MCF 10A (cell line): ENCODE measurements around the gene NLRP3. TPM values are rescaled to one million over a fixed set of nuclear protein-coding genes. Genes with fewer than 3 reads are reported as not detected.
"Not testable (repeated sequence)": the region's sequence is repeated elsewhere in the genome, so short reads cannot be mapped to it uniquely, and the experiment has no call there.

Experiments
- BruUV-seq: library from RNA; stranded (reverse); fragments of 400-500 nt; replicated peaks from 2 replicates; lab custom pipeline; 2021; lab: Mats Ljungman, UMichigan
- CTCF ChIA-PET: fragments of 300-600 bp; sonication (Branson Sonifier 250); formaldehyde crosslinking; extraction: SDS; loops from one replicate; lab custom pipeline; 2021; ENCODE audit warnings: antibody characterized with exemption, inconsistent platforms; lab: Yijun Ruan, JAX
- POLR2A ChIA-PET: fragments of 300-600, 350-650 bp; sonication (Branson Sonifier 250); formaldehyde crosslinking; extraction: SDS; loops from one replicate; lab custom pipeline; 2020; ENCODE audit warnings: antibody characterized with exemption, inconsistent platforms; lab: Yijun Ruan, JAX
- DNase-seq: peaks from one replicate; pipeline ENCODE4 v3.0.0-alpha.2; 2018; ENCODE audit not compliant: unreplicated experiment
- H3K27ac Mint-ChIP-seq: one replicate; pipeline ENCODE4 v1.8.0; 2022; ENCODE audit warnings: mild to moderate bottlenecking, low read depth, mixed read lengths; ENCODE audit not compliant: unreplicated experiment
- H3K27me3 Mint-ChIP-seq: one replicate; pipeline ENCODE4 v1.8.0; 2022; ENCODE audit warnings: mixed read lengths; ENCODE audit not compliant: insufficient read depth, unreplicated experiment
- H3K36me3 Mint-ChIP-seq: one replicate; pipeline ENCODE4 v1.8.0; 2022; ENCODE audit warnings: mild to moderate bottlenecking, moderate library complexity, mixed read lengths; ENCODE audit not compliant: insufficient read depth, unreplicated experiment
- H3K4me1 Mint-ChIP-seq: one replicate; pipeline ENCODE4 v1.8.0; 2022; ENCODE audit warnings: mixed read lengths; ENCODE audit not compliant: insufficient read depth, unreplicated experiment
- H3K4me3 Mint-ChIP-seq: one replicate; pipeline ENCODE4 v1.8.0; 2022; ENCODE audit warnings: mild to moderate bottlenecking, moderate library complexity, mixed read lengths; ENCODE audit not compliant: unreplicated experiment
- H3K9me3 Mint-ChIP-seq: one replicate; pipeline ENCODE4 v1.8.0; 2022; ENCODE audit warnings: mixed read lengths; ENCODE audit not compliant: unreplicated experiment
- CTCF ChIP-seq: fragments of 200-600 bp; IDR thresholded peaks from one replicate; pipeline ENCODE4 v1.8.0; 2022; ENCODE audit warnings: antibody characterized with exemption, mild to moderate bottlenecking; ENCODE audit not compliant: unreplicated experiment
- intact Hi-C: fragments of 100-400 bp; cut with micrococcal nuclease; formaldehyde crosslinking; loops from 2 replicates; pipeline ENCODE4 v1.14.1; 2022
- total RNA-seq: library from RNA; stranded (reverse); gene quantifications from 2 replicates; pipeline ENCODE4 v1.2.3, GENCODE V29; 2022

Gene NLRP3
- total RNA-seq, 1 experiment from 2014 or later, result 0.16 TPM

GRCh38 chr1:247373721-247374141, 42.2 kb upstream of the NLRP3 start:
- CTCF ChIA-PET, result interaction anchor here (0.6 to 4.4 kb wide), 26 partner anchors 11 to 1220 kb away, joined by 3 to 203 read pairs (median 5); partner anchors contain the start of gene SCCPDH
- H3K27me3 Mint-ChIP-seq, result no peaks in the 10 kb centered on the region
- H3K36me3 Mint-ChIP-seq, result no peaks in the 10 kb centered on the region
- H3K27ac Mint-ChIP-seq, result no peak overlapping the region
- H3K4me3 Mint-ChIP-seq, result peak overlapping the region; percentile 3
- H3K4me1 Mint-ChIP-seq, result peaks cover 5% of the 10 kb centered on the region
- DNase-seq, result peak; percentile 70
- TF ChIP-seq CTCF, result peak; percentile 44
- no TSS peak for BruUV-seq
- intact Hi-C loops, result no loop called here
- no peaks in the 10 kb centered on the region for H3K9me3 Mint-ChIP-seq
- POLR2A ChIA-PET, result no interaction called here

GRCh38 chr1:247374651-247375334, 41.2 kb upstream of the NLRP3 start:
- intact Hi-C loops, H3K9me3 Mint-ChIP-seq, BruUV-seq, H3K27ac Mint-ChIP-seq, H3K4me1 Mint-ChIP-seq, H3K4me3 Mint-ChIP-seq, DNase-seq, H3K36me3 Mint-ChIP-seq, H3K27me3 Mint-ChIP-seq: not testable (repeated sequence)
- ChIA-PET CTCF (interaction anchor here (0.6 to 4.4 kb wide), 23 partner anchors 11 to 877 kb away, joined by 3 to 203 read pairs (median 3); no protein-coding TSS in a partner anchor), POLR2A (interaction anchor here (0.6 kb wide), 2 partner anchors 10 to 484 kb away, joined by 3 read pairs; no protein-coding TSS in a partner anchor)

- no peak overlapping the region for H3K27ac Mint-ChIP-seq
- ChIA-PET CTCF (interaction anchor here (4.4 kb wide), 2 partner anchors 10 to 112 kb away, joined by 143 to 203 read pairs; no protein-coding TSS in a partner anchor), POLR2A (no interaction called here)
- H3K4me3 Mint-ChIP-seq, result no peak overlapping the region
- peaks cover 10% of the 10 kb centered on the region for H3K9me3 Mint-ChIP-seq
- peaks cover 5% of the 10 kb centered on the region for H3K4me1 Mint-ChIP-seq
- intact Hi-C loops, result no loop called here
- no peaks in the 10 kb centered on the region for H3K36me3 Mint-ChIP-seq
- TF ChIP-seq CTCF, result no peak
- no peak for DNase-seq
- no TSS peak for BruUV-seq
- H3K27me3 Mint-ChIP-seq, result no peaks in the 10 kb centered on the region
Observed at GRCh38 chr1:247375747-247376146, 40.2 kb upstream of the NLRP3 start.

- ChIA-PET CTCF (interaction anchor here (0.7 to 1.4 kb wide), 3 partner anchors 13 to 109 kb away, joined by 3 to 10 read pairs (median 6); no protein-coding TSS in a partner anchor), POLR2A (interaction anchor here (1.2 kb wide), 1 partner anchor 9 kb away, joined by 4 read pairs; no protein-coding TSS in a partner anchor)
- no peaks in the 10 kb centered on the region for H3K36me3 Mint-ChIP-seq
Observed at GRCh38 chr1:247376659-247377058, 39.3 kb upstream of the NLRP3 start.

GRCh38 chr1:247377656-247378055, 38.3 kb upstream of the NLRP3 start:
- H3K9me3 Mint-ChIP-seq, intact Hi-C loops, H3K27me3 Mint-ChIP-seq, H3K4me3 Mint-ChIP-seq, BruUV-seq, H3K4me1 Mint-ChIP-seq, DNase-seq, H3K27ac Mint-ChIP-seq, H3K36me3 Mint-ChIP-seq: not testable (repeated sequence)
- ChIA-PET POLR2A (interaction anchor here (1.2 kb wide), 1 partner anchor 8 kb away, joined by 4 read pairs; no protein-coding TSS in a partner anchor), CTCF (interaction anchor here (1.2 to 1.4 kb wide), 2 partner anchors 12 to 108 kb away, joined by 6 to 10 read pairs; no protein-coding TSS in a partner anchor)

More at GRCh38 chr1:247376659-247377058, 39.3 kb upstream of the NLRP3 start:
- intact Hi-C loops, result no loop called here
- Mint-ChIP-seq H3K9me3 (peaks cover 10% of the 10 kb centered on the region), H3K4me3 (no peak overlapping the region), H3K4me1 (peaks cover 5% of the 10 kb centered on the region), H3K27me3 (no peaks in the 10 kb centered on the region), H3K27ac (no peak overlapping the region)
- TF ChIP-seq CTCF, result no peak
- no TSS peak for BruUV-seq
- no peak for DNase-seq
